Muscle of back (tissue), 11 donors: ENCODE measurements around the gene MFSD6. TPM values are rescaled to one million over a fixed set of nuclear protein-coding genes. Genes with fewer than 3 reads are reported as not detected.
"Not testable (repeated sequence)": the region's sequence is repeated elsewhere in the genome, so short reads cannot be mapped to it uniquely, and the experiment has no call there.

Source experiments
- DNase-seq, 3 donors: peaks; one replicate each; pipeline versions ENCODE4 v3.0.0 to v3.0.0-alpha.2; 2013
- polyA plus RNA-seq, 10 donors: library from polyadenylated mRNA; unstranded; fragments of 120-200 nt; gene quantifications; one replicate each; pipeline ENCODE4 v1.2.1, GENCODE V29; 2013; ENCODE audit not compliant: insufficient read length in 10 of 10

The MFSD6 gene
- polyA plus RNA-seq, 10 donors, result 7.6 to 13.6 (median 10.3) TPM

- DNase-seq, result no peak
These were observed 91.1 kb downstream of the MFSD6 start for GRCh38 chr2:190499273-190499672.

DNA sequence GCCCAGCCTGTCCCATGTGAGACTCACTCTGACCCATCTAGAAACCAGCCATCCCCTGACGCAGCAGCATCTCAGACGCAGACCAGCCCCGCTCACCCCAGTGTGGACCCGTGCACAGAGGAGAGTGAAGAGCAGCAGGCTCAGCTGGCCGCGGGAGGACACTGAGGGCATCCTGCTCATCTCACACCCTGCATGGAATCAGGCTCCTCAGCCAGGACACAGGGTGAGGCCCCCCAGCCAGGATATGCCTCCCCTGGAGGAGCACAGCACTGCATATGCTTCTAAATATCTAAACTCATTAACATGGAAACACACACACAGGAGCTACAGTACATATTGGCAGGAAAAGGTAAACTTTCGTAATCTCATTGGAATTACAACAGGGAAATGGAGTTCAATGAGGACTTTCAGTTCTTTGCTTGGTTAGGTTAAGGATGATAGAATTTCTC, 91.9 kb downstream of the MFSD6 start:
- no peak for DNase-seq

DNA sequence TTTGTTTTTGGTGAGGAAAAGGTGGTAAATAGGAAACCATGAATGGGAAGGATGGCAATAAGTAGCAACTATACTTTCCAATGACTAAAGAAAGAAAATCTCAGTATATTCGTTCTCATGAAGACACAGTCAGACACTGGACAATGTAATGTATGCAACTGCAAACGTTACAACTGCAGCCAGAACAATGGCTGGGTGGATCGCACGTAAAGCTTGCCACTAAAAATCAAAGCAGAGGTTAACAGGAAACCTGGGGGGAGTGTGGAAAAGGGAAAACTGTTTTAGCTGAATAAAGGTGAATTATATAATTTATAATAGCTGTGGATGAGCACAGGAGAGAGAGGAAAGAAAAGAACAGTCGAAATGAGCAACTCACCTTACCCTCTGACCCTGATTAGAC, 93.1 kb downstream of the MFSD6 start:
- DNase-seq, result no peak

GRCh38 chr2:190501702-190502407, 93.7 kb downstream of the MFSD6 start:
- no peak for DNase-seq

GRCh38 chr2:190503088-190503487, 94.9 kb downstream of the MFSD6 start:
- DNase-seq, result no peak

DNA sequence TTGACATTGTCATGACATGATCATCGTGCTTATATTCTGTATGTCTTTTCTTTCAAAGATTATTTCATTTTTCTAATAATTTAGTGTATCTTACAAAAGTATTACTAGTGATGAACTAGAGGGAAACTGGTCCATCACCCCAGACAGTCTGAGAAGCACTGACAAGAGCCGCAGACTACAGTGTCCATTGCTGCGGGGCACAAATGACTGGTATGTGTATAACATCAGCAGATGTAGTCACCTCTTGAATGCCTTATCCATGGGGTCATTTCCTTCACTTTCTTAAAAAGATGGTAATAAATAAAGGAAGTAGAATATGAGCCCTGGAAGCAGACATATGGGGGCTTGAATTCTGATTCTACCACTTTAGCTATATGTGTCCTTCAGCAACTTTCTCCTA, 96.8 kb downstream of the MFSD6 start:
- no peak for DNase-seq

GRCh38 chr2:190505696-190506095, 97.5 kb downstream of the MFSD6 start:
- DNase-seq, result no peak

GRCh38 chr2:190506666-190507065, 98.5 kb downstream of the MFSD6 start:
- no peak for DNase-seq

GRCh38 chr2:190507135-190507534, 99.0 kb downstream of the MFSD6 start:
- peak in 2 of 3 donors; percentile 24 to 61 for DNase-seq

DNA sequence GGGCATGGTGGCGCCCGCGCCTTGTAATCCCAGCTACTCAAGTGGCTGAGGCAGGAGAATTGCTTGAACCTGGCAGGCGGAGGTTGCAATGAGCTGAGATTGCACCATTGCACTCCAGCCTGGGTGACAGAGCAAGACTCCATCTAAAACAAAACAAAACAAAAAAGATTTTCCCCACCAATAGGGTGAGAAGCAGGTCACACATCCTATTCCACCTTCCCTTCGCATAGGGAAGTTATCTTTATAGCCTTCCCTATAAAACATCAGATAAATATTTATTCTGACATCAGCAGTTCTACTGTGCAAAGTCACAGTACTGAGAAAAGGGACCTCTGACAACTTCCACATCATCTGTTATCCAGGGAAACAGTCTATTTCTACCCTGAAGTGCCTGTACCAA, 101.7 kb downstream of the MFSD6 start:
- DNase-seq, result not testable (repeated sequence)

- peak in 2 of 3 donors; percentile 33 to 61 for DNase-seq
These were observed 102.9 kb downstream of the MFSD6 start for GRCh38 chr2:190511104-190511503.

- DNase-seq, result no peak
These were observed 104.5 kb downstream of the MFSD6 start for GRCh38 chr2:190512539-190513095.

DNA sequence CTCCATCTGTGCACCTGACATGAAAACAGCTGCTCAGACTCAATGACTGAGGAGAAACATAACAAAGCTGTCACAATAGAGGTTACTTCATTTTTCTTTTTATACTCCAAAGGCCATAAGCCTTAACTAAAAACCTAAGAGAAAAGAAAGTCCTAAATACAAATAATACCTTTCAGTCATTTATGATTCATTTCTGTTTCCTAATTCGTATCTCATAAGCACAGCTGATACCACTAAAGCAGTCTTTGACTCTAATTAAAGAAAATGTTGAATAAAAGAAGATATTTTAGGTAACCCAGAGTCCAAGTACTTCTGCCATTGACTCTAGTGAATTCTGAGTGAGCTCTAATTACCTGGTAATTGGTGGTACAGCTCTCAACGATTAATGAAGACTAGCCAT, 105.7 kb downstream of the MFSD6 start:
- no peak for DNase-seq

DNA sequence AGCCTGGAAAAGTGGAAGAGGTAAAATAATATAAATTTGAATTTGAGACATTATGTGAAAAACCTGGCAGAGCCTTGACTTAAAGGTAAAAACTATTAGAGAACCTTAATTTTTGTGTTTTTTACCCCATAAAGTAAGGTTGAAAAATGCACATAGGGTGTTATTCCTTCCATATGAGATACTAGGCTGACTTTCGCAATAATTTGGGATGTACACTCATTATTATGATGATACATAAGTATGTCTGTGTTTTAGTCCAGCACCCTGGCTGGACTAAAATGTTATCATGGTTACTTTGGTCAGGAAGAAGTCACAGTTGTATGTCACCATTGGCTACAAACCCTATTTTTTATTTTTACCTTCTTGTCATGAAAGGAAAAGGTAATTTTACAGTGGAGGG, 106.5 kb downstream of the MFSD6 start:
- DNase-seq, result no peak

GRCh38 chr2:190515687-190516086, 107.5 kb downstream of the MFSD6 start:
- no peak for DNase-seq

DNA sequence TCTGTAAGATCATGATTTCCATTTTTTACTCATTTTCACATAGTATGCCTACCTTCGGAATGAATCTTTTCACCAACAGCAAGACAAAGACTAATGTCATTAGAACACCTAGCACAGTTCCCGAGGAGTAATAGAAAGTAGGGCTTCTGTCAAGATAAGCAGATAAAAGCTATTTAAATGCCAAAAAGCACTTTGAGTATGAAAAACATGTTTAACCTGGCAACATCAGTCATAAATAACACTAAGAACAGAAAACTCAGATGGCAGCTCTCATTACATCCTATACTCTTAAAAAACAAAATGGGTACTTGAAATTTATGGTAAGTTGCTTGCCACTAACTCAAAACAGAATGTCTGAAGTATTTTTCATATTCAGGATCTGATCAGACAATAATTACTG, 109.3 kb downstream of the MFSD6 start:
- DNase-seq, result no peak

DNA sequence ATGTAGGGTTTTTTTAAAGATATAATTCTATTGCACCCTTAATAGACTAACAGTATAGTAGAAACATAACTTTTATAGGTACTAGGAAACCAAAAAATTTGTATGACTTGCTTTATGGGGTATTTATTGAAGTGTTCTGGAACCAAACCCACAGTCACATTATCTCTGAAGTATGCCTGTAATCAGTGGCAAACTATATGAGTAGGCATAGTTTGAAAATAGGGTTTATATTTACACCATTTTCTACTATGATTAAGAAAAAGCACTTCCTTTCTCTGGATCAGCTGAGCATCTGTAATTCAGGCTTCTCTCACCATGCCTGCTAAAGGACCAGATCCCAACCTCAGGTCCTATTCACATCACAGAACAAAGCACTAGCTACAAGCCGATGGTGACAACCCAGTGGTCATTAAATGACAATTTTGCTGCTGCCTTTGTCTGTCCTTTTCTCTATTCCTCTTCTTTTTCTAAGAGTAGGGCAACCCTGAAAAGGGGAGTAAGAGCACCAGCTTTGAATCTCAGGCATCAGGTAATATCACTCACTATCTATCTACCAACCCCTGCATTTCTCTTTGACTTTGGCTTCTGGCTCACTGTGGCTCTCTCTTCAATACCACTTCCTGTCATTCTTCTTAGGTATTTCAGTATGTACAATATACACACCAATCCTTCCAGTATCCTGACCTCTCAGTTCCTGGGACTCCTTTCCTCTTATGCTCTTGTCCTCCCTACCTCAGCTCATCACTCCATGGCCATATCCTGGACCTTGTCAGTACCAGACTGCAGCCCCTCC, 112.0 kb downstream of the MFSD6 start:
- DNase-seq, result no peak

- DNase-seq, result no peak
These were observed 116.8 kb downstream of the MFSD6 start for GRCh38 chr2:190524928-190525327.

GRCh38 chr2:190526105-190526750, 118.1 kb downstream of the MFSD6 start:
- DNase-seq, result no peak

- DNase-seq, result no peak
These were observed 119.1 kb downstream of the MFSD6 start for GRCh38 chr2:190527214-190527613.

DNA sequence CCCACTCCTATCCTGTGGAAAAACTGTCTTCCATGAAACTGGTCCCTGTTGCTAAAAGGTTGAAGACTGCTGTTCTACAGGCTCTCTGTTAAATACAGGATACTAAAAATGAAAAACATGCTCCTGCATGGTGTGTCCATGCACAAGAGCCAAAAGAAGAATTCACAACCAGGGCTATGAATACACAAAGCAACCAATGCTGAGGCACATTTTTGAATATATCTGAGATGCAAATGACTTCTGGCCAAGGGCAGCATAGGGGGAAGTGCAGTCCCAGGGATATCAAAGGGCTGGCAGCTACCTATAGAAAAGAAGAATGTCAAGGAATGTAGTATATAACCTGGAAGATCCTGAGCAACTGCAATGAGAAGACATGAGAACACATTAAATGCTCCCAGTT, 119.8 kb downstream of the MFSD6 start:
- DNase-seq, result no peak

DNA sequence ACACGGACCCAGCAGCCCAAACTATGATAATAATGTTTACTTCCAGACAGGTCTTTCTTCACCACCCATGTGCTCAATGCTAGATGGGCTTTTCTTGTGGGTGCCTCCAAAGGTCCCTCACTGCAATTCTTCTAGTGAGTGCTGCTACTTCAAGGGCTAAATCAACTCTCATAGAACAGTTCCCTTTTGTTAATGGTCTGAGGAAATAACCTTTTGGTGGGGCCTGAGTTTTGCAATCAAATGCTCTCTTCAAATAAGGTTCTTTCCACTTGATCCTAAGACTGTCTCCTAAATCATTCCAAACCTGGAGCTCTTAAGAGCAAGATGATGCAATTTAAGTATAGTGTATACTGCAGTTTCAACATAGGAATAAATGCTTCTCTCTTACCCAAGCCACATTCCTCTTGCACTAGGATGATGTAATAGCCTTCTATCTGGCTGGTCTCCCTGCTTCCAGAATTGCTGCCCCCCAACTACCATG, 120.4 kb downstream of the MFSD6 start:
- DNase-seq, result peak in 1 of 3 donors; percentile 14
